Erythroblast (primary cell): ENCODE measurements around the gene MPRIP.

Experiments used
- GATA1 ChIP-seq: IDR thresholded peaks from 2 replicates; pipeline ENCODE4 v1.6.1; 2011; ENCODE audit warnings: low read depth, mild to moderate bottlenecking, control low read depth, low read length, moderate library complexity
- POLR2A ChIP-seq: IDR thresholded peaks from 2 replicates; pipeline ENCODE4 v1.6.1; 2011; ENCODE audit warnings: mild to moderate bottlenecking, low read length

- TF ChIP-seq POLR2A (no peak), GATA1 (no peak)
Measured at GRCh38 chr17:17126131-17127110, 84.2 kb downstream of the MPRIP start.
